IMR-90 (cell line): ENCODE data around the gene SIM2. TPM values are rescaled to one million over a fixed set of nuclear protein-coding genes. Genes with fewer than 3 reads are reported as not detected.
A peak's percentile ranks its signal among the peaks of the same experiment; 100 is the strongest.

Experiments used
- ATAC-seq: fragments of 200-7000 bp; cut with Tn5 transposase; 2 replicates; pipeline ENCODE4 v1.9.1; 2020; ENCODE audit warnings: low read depth, mild to moderate bottlenecking, moderate library complexity
- BruUV-seq: library from RNA; stranded (reverse); fragments of 400-500 nt; replicated peaks from 2 replicates; lab custom pipeline; 2021; lab: Mats Ljungman, UMichigan
- CTCF ChIA-PET: fragments of 300-600 bp; formaldehyde crosslinking; extraction: SDS; loops from one replicate; lab custom pipeline; 2021; ENCODE audit warnings: antibody characterized with exemption; lab: Yijun Ruan, JAX
- POLR2A ChIA-PET: fragments of 300-600 bp; sonication (Branson Sonifier 250); formaldehyde crosslinking; loops from one replicate; lab custom pipeline; 2022; ENCODE audit warnings: antibody characterized with exemption; ENCODE audit not compliant: unreplicated experiment; lab: Charles Lee
- DNase-seq: peaks from one replicate; pipeline ENCODE4 v3.0.0; 2013
- H2AFZ ChIP-seq: replicated peaks from 2 replicates; pipeline ENCODE3; 2013; ENCODE audit warnings: low read length, mild to moderate bottlenecking; ENCODE audit not compliant: poor library complexity
- H2AK5ac ChIP-seq: 2 replicates; pipeline ENCODE4 v1.6.1; 2013; ENCODE audit warnings: low read depth, low read length, inconsistent platforms
- H2AK9ac ChIP-seq: replicated peaks from 2 replicates; pipeline ENCODE3; 2013; ENCODE audit warnings: mild to moderate bottlenecking, low read depth, low read length, moderate library complexity; ENCODE audit not compliant: poor library complexity
- H2BK120ac ChIP-seq: 2 replicates; pipeline ENCODE4 v1.6.1; 2013; ENCODE audit warnings: low read depth, low read length, inconsistent platforms
- H2BK15ac ChIP-seq: 3 replicates; pipeline ENCODE4 v1.6.1; 2013; ENCODE audit warnings: low read depth, low read length, inconsistent platforms
- H2BK20ac ChIP-seq: 2 replicates; pipeline ENCODE4 v1.6.1; 2013; ENCODE audit warnings: low read depth, mild to moderate bottlenecking, inconsistent platforms, low read length, moderate library complexity
- H2BK5ac ChIP-seq: 2 replicates; pipeline ENCODE4 v1.6.1; 2013; ENCODE audit warnings: mild to moderate bottlenecking, low read depth, low read length, inconsistent platforms; ENCODE audit not compliant: poor library complexity, severe bottlenecking
- H3K14ac ChIP-seq: replicated peaks from 2 replicates; pipeline ENCODE4 v1.6.1; 2013; ENCODE audit warnings: low read depth, low read length, inconsistent platforms
- H3K18ac ChIP-seq: 2 replicates; pipeline ENCODE4 v1.6.1; 2013; ENCODE audit warnings: low read depth, low read length, control low read depth
- H3K23ac ChIP-seq: 2 replicates; pipeline ENCODE4 v1.6.1; 2013; ENCODE audit warnings: low read depth, low read length, inconsistent platforms
- H3K27ac ChIP-seq: 2 replicates; pipeline ENCODE4 v1.5.1; 2013; ENCODE audit warnings: mild to moderate bottlenecking, control low read depth, low read length; ENCODE audit not compliant: insufficient read depth
- H3K27me3 ChIP-seq: 2 replicates; pipeline ENCODE4 v1.6.1; 2013; ENCODE audit warnings: low read length; ENCODE audit not compliant: control insufficient read depth, insufficient read depth
- H3K36me3 ChIP-seq: 2 replicates; pipeline ENCODE4 v1.6.1; 2013; ENCODE audit warnings: low read length, mixed read lengths; ENCODE audit not compliant: control insufficient read depth, insufficient read depth
- H3K4ac ChIP-seq: 2 replicates; pipeline ENCODE4 v1.6.1; 2013; ENCODE audit warnings: low read depth, low read length, inconsistent platforms
- H3K4me1 ChIP-seq: 2 replicates; pipeline ENCODE4 v1.6.1; 2013; ENCODE audit warnings: low read length, mixed read lengths; ENCODE audit not compliant: control insufficient read depth, insufficient read depth
- H3K4me2 ChIP-seq: 2 replicates; pipeline ENCODE4 v1.6.1; 2013; ENCODE audit warnings: low read depth, mild to moderate bottlenecking, control low read depth, low read length, moderate library complexity
- H3K4me3 ChIP-seq: 2 replicates; pipeline ENCODE4 v1.5.1; 2013; ENCODE audit warnings: low read depth, mild to moderate bottlenecking, control low read depth, low read length, moderate library complexity; ENCODE audit not compliant: insufficient read depth
- H3K56ac ChIP-seq: 2 replicates; pipeline ENCODE4 v1.6.1; 2013; ENCODE audit warnings: low read length, inconsistent platforms; ENCODE audit not compliant: insufficient read depth; ENCODE audit errors: extremely low read depth
- H3K79me1 ChIP-seq, 2 experiments: 2 replicates each; pipeline ENCODE4 v1.6.1; 2013; ENCODE audit warnings: low read length in 2 of 2, inconsistent platforms in 1 of 2, low read depth in 1 of 2
- H3K9ac ChIP-seq: 2 replicates; pipeline ENCODE4 v1.6.1; 2013; ENCODE audit warnings: low read depth, low read length, control low read depth
- H3K9me1 ChIP-seq: 2 replicates; pipeline ENCODE4 v1.6.1; 2013; ENCODE audit warnings: low read length, inconsistent platforms; ENCODE audit not compliant: insufficient read depth
- H3K9me3 ChIP-seq: 2 replicates; pipeline ENCODE4 v1.6.1; 2013; ENCODE audit warnings: low read length; ENCODE audit not compliant: control insufficient read depth, insufficient read depth
- H4K20me1 ChIP-seq: 2 replicates; pipeline ENCODE4 v1.6.1; 2013; ENCODE audit warnings: low read length, inconsistent platforms; ENCODE audit not compliant: insufficient read depth
- H4K5ac ChIP-seq: 2 replicates; pipeline ENCODE4 v1.6.1; 2013; ENCODE audit warnings: mild to moderate bottlenecking, low read depth, low read length, control low read depth
- H4K8ac ChIP-seq, 2 experiments: 2 replicates each; pipeline ENCODE4 v1.6.1; 2013; ENCODE audit warnings: low read depth in 2 of 2, low read length in 2 of 2, control low read depth in 1 of 2, inconsistent platforms in 1 of 2
- H4K91ac ChIP-seq: 2 replicates; pipeline ENCODE4 v1.6.1; 2013; ENCODE audit warnings: low read depth, low read length, inconsistent platforms; ENCODE audit not compliant: insufficient read depth
- CEBPB ChIP-seq: IDR thresholded peaks from 2 replicates; pipeline ENCODE4 v1.6.1; 2012; ENCODE audit warnings: low read depth, low read length, improper control_type of control experiment
- CHD1 ChIP-seq: IDR thresholded peaks from 2 replicates; pipeline ENCODE4 v1.6.1; 2012; ENCODE audit warnings: low read depth, low read length, improper control_type of control experiment
- CTCF ChIP-seq: conservative IDR thresholded peaks from 2 replicates; pipeline ENCODE4 v1.5.1; 2012; ENCODE audit warnings: mild to moderate bottlenecking, low read depth, low read length, improper control_type of control experiment
- ELK1 ChIP-seq: fragments of 150-350 bp; IDR thresholded peaks from 2 replicates; pipeline ENCODE4 v1.6.1; 2016; ENCODE audit warnings: low read depth, mild to moderate bottlenecking, low read length, moderate library complexity, borderline replicate concordance
- FOS ChIP-seq: fragments of 150-350 bp; IDR thresholded peaks from 2 replicates; pipeline ENCODE4 v1.6.1; 2016; ENCODE audit warnings: low read depth, low read length
- MAFK ChIP-seq: IDR thresholded peaks from 2 replicates; pipeline ENCODE4 v1.6.1; 2012; ENCODE audit warnings: low read depth, low read length, improper control_type of control experiment
- MAZ ChIP-seq: IDR thresholded peaks from 2 replicates; pipeline ENCODE4 v1.6.1; 2012; ENCODE audit warnings: low read depth, mild to moderate bottlenecking, low read length, improper control_type of control experiment, moderate library complexity, borderline replicate concordance
- MXI1 ChIP-seq: IDR thresholded peaks from 2 replicates; pipeline ENCODE4 v1.6.1; 2012; ENCODE audit warnings: low read depth, mild to moderate bottlenecking, low read length, moderate library complexity, borderline replicate concordance
- NFE2L2 ChIP-seq: fragments of 150-350 bp; IDR thresholded peaks from 2 replicates; pipeline ENCODE4 v1.6.1; 2016; ENCODE audit warnings: low read depth, mild to moderate bottlenecking, low read length
- POLR2A ChIP-seq: IDR thresholded peaks from 2 replicates; pipeline ENCODE4 v1.6.1; 2012; ENCODE audit warnings: mild to moderate bottlenecking, low read depth, low read length
- RAD21 ChIP-seq: IDR thresholded peaks from 2 replicates; pipeline ENCODE4 v1.6.1; 2012; ENCODE audit warnings: low read length, improper control_type of control experiment
- RFX5 ChIP-seq: IDR thresholded peaks from 2 replicates; pipeline ENCODE4 v1.8.0; 2012; ENCODE audit warnings: low read depth, mild to moderate bottlenecking, low read length, moderate library complexity
- SMC3 ChIP-seq: fragments of 150-350 bp; IDR thresholded peaks from 2 replicates; pipeline ENCODE4 v1.6.1; 2016; ENCODE audit warnings: low read depth, mild to moderate bottlenecking, antibody characterized with exemption, low read length, moderate library complexity
- USF2 ChIP-seq: fragments of 150-350 bp; IDR thresholded peaks from 2 replicates; pipeline ENCODE4 v1.6.1; 2017; ENCODE audit warnings: mild to moderate bottlenecking, antibody characterized with exemption, low read length, low read depth
- WGBS, 2 experiments: methylation state at CpG; one replicate each; pipeline versions ENCODE4 v1.1.5 to v1.1.7; 2013; ENCODE audit warnings: missing lambda C conversion rate in 2 of 2; ENCODE audit not compliant: insufficient read length in 1 of 2; ENCODE audit errors: extremely low coverage in 2 of 2; 5-methylcytosine and 5-hydroxymethylcytosine counted together
- dilution Hi-C: fragments of 300-500 bp; cut with HindIII; formaldehyde crosslinking; loops from one replicate; pipeline ENCODE4 v1.14.3; 2018; ENCODE audit warnings: low sequenced_read_pairs; ENCODE audit not compliant: unreplicated experiment
- in situ Hi-C: fragments of 300-500 bp; cut with MboI; formaldehyde crosslinking; loops from 3 replicates; pipeline ENCODE4 v1.14.3; 2019; ENCODE audit warnings: low sequenced_read_pairs, inconsistent platforms, mixed read lengths
- intact Hi-C: fragments of 100-400 bp; cut with micrococcal nuclease; formaldehyde crosslinking; loops from 2 replicates; pipeline ENCODE4 v1.10.0; 2022
- polyA plus RNA-seq, 3 experiments: library from polyadenylated mRNA; depleted of rRNA; stranded (reverse); fragments of >200 nt; gene quantifications; 2 replicates each; pipeline ENCODE4 v1.2.3, GENCODE V29; 2012; ENCODE audit warnings: low replicate concordance in 1 of 3
- total RNA-seq: library from RNA; depleted of rRNA; stranded (reverse); fragments of >200 nt; gene quantifications from 2 replicates; pipeline ENCODE4 v1.2.3, GENCODE V29; 2012

SIM2 gene
- total and polyA plus RNA-seq, 2 of the 4 experiments (the other 2 are of a cell fraction) = 2.2 to 7.5 TPM

GRCh38 chr21:36706951-36707762 is 8.2 kb downstream of the SIM2 start:
- BruUV-seq = no TSS peak
- peaks cover 90% of the 10 kb centered on the region for H3K27me3 ChIP-seq
- no peak overlapping the region; the same call in 1 of the 2 replicates for H3K18ac ChIP-seq
- no peak overlapping the region for H4K91ac ChIP-seq
- in situ Hi-C loops (no loop called here), intact Hi-C loops (no loop called here), dilution Hi-C loops (no loop called here)
- H3K56ac ChIP-seq = no peak overlapping the region
- no peaks in the 10 kb centered on the region for H3K79me1 ChIP-seq
- H2BK5ac ChIP-seq = no peak overlapping the region
- peak overlapping the region; percentile 54; the same call in 1 of the 2 replicates for H3K4ac ChIP-seq
- H3K4me2 ChIP-seq = peak overlapping the region; percentile 34
- 32% methylated on average over 18 of the region's 32 CpGs; no CpG with 5 or more reads in 1 of the 2 experiments for WGBS, 2 experiments
- H3K4me1 ChIP-seq = no peaks in the 10 kb centered on the region; the same call in 1 of the 2 replicates
- no peak overlapping the region for H2AK9ac ChIP-seq
- H4K8ac ChIP-seq = peak overlapping the region in 1 of 2 experiments; percentile 45; a peak in 1 of 4 replicates
- H2AK5ac ChIP-seq = no peak overlapping the region
- H2BK15ac ChIP-seq = no peak overlapping the region
- peaks cover 28% of the 10 kb centered on the region for H4K20me1 ChIP-seq
- H2AFZ ChIP-seq = peak overlapping the region; percentile 49
- H3K9me3 ChIP-seq = no peaks in the 10 kb centered on the region; the same call in 1 of the 2 replicates
- peak overlapping the region; percentile 60 for H3K23ac ChIP-seq
- ATAC-seq (no peak), DNase-seq (peak; percentile 37)
- ChIA-PET POLR2A (no interaction called here), CTCF (interaction anchor here (0.6 kb wide), 1 partner anchor 683 kb away, joined by 5 read pairs; no protein-coding TSS in a partner anchor)
- H4K5ac ChIP-seq = no peak overlapping the region
- H3K14ac ChIP-seq = 0 out of 2 replicates have a peak overlapping the region, but pooled peaks have one; percentile 50
- no peak overlapping the region for H3K9ac ChIP-seq
- no peak overlapping the region for H3K4me3 ChIP-seq
- H3K36me3 ChIP-seq = no peaks in the 10 kb centered on the region; the same call in 1 of the 2 replicates
- no peaks in the 10 kb centered on the region; the same call in 1 of the 2 replicates for H3K9me1 ChIP-seq
- H3K27ac ChIP-seq = peak overlapping the region; percentile 48; the same call in 1 of the 2 replicates
- 0 out of 2 replicates have a peak overlapping the region, but pooled peaks have one; percentile 16 for H2BK20ac ChIP-seq
- peak overlapping the region; percentile 8 for H2BK120ac ChIP-seq
- TF ChIP-seq CEBPB (no peak), SMC3 (no peak), FOS (no peak), RAD21 (no peak), RFX5 (no peak), NFE2L2 (no peak), POLR2A (no peak), CTCF (no peak), MAFK (no peak), USF2 (no peak), MAZ (no peak), ELK1 (no peak), CHD1 (no peak), MXI1 (no peak)
